Stomach (tissue), 9 donors: ENCODE data around the gene CLBA1. TPM values are rescaled to one million over a fixed set of nuclear protein-coding genes. Genes with fewer than 3 reads are reported as not detected.
A peak's percentile ranks its signal among the peaks of the same experiment; 100 is the strongest.
"Not testable (repeated sequence)": the region's sequence is repeated elsewhere in the genome, so short reads cannot be mapped to it uniquely, and the experiment has no call there.

ENCODE experiments used
- DNase-seq, 2 donors: peaks; one replicate each; pipeline versions ENCODE4 v3.0.0 to v3.0.0-alpha.2; 2013 to 2019
- H3K27ac ChIP-seq, 5 donors: fragments of 200-600 bp in 4 of 5; sonication (generic) in 4 of 5; one replicate each; pipeline ENCODE4 v1.5.1; 2013 to 2019; ENCODE audit warnings: mild to moderate bottlenecking in 1 of 5, moderate library complexity in 1 of 5
- H3K27me3 ChIP-seq, 3 donors: fragments of 200-600 bp; sonication (generic); one replicate each; pipeline ENCODE4 v1.5.1; 2017 to 2019; ENCODE audit warnings: mixed run types in 1 of 3
- H3K36me3 ChIP-seq, 4 donors: fragments of 200-600 bp; sonication (generic); 1 replicate in 3 of 4; 2 replicates in 1 of 4; pipeline ENCODE4 v1.5.1; 2016 to 2019
- H3K4me1 ChIP-seq, 4 donors: fragments of 200-600 bp; sonication (generic); one replicate each; pipeline ENCODE4 v1.5.1; 2016 to 2019
- H3K4me3 ChIP-seq, 4 donors: fragments of 200-600 bp; sonication (generic) in 3 of 4; one replicate each; pipeline ENCODE4 v1.5.1; 2016 to 2019; ENCODE audit warnings: mild to moderate bottlenecking in 1 of 4
- H3K9me3 ChIP-seq, 4 donors: fragments of 200-600 bp; sonication (generic); one replicate each; pipeline ENCODE4 v1.5.1; 2016 to 2019
- CTCF ChIP-seq, 7 experiments: fragments of 450-650 bp in 4 of 7; fragments of 200-600 bp in 3 of 7; sonication (generic) in 3 of 7; IDR thresholded peaks; one replicate each; pipeline ENCODE4 v1.5.1; 2016 to 2019; ENCODE audit warnings: antibody characterized with exemption in 7 of 7, control low read depth in 2 of 7, mild to moderate bottlenecking in 1 of 7
- EP300 ChIP-seq: sonication (generic); formaldehyde crosslinking; IDR thresholded peaks from one replicate; pipeline ENCODE4 v1.6.1; 2017; ENCODE audit warnings: antibody characterized with exemption
- POLR2A ChIP-seq, 4 donors: fragments of 450-650 bp; IDR thresholded peaks; one replicate each; pipeline ENCODE4 v1.6.1; 2016; ENCODE audit warnings: antibody characterized with exemption in 4 of 4, control low read depth in 2 of 4, mild to moderate bottlenecking in 1 of 4, moderate library complexity in 1 of 4
- POLR2AphosphoS5 ChIP-seq, 3 donors: sonication (generic); formaldehyde crosslinking; IDR thresholded peaks; one replicate each; pipeline ENCODE4 v1.6.1; 2016; ENCODE audit warnings: antibody characterized with exemption in 3 of 3
- WGBS, 5 donors: extraction: QIAGEN DNeasy Blood & Tissue Kit in 3 of 5; methylation state at CpG; one replicate each; pipeline versions ENCODE4 v1.1.5 to v1.1.7; 2013 to 2018; 5-methylcytosine and 5-hydroxymethylcytosine counted together
- intact Hi-C: fragments of 100-400 bp; cut with DNase I; formaldehyde crosslinking; loops from one replicate; pipeline ENCODE4 v1.15.1; 2023; ENCODE audit warnings: low total_unique reads
- polyA plus RNA-seq, 3 donors: library from polyadenylated mRNA; stranded (reverse); fragments of 200-250 nt; gene quantifications; one replicate each; pipeline ENCODE4 v1.2.3, GENCODE V29; 2013
- total RNA-seq, 5 donors: library from RNA; depleted of rRNA; stranded (reverse); fragments of >200 nt; gene quantifications; one replicate each; pipeline versions ENCODE4 v1.1.0 to v1.2.3, GENCODE V29; 2014 to 2016
- donor health status: healthy with polysubstance abuse.
- donor health status: Bipolar disorder and iron deficiency.
- donor health status: healthy.

The CLBA1 gene
- total and polyA plus RNA-seq, 8 donors, result 3.5 to 13.9 (median 5.8) TPM; not detected in 1

DNA sequence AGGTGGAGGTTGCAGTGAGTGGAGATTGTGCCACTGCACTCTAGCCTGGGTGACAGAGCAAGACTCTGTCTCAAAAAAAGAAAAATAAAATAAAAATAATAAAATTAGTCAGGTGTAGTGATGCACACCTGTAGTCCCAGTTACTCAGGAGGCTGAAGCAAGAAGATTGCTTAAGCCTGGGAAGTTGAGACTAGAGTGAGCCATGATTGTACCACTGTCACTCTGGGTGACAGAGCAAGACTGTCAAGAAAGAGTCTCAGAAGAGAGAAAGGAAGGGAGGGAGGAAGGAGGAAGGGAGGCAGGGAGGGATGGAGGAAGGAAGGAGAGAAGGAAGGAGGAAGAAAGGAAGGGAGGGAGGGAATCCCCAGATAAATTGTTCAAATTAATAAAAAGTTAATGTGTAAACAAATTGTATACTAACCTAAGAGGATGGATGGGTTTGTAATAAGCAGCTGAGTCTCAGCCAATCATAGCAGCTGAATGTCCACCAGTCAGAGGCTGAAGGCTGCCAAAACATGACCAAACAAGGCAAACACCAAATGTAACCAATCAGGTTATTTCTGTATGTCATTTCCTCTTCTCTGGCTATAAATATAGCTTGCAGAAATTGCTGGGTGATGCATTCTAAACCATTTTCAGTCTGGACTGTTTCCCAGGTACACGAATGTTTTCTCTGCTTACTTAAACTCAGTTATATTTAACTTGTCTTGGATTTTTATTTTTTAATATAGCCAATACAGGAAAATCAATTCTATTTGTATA lies 41.4 kb downstream of the CLBA1 start:
- intact Hi-C loops, result no loop called here
- TF ChIP-seq EP300 (no peak), POLR2A (IDR thresholded peaks at IDR 0.05) (no peak)
- Histone ChIP-seq H3K36me3 (no peaks in the 10 kb centered on the region), H3K27ac (peak overlapping the region in 1 of 5 donors; percentile 49), H3K27me3 (no peaks in the 10 kb centered on the region), H3K4me1 (peaks cover 2 to 17% (median 9%) of the 10 kb centered on the region in 4 donors), H3K9me3 (no peaks in the 10 kb centered on the region), H3K4me3 (no peak overlapping the region)
- 15 to 37% (median 21%) methylated on average over 1 of the region's 1 CpG for WGBS, 5 donors
- no peak for DNase-seq

- Histone ChIP-seq H3K27ac (peak overlapping the region in 1 of 5 donors; percentile 49), H3K4me1 (peaks cover 0 to 12% (median 7%) of the 10 kb centered on the region in 4 donors)
- intact Hi-C loops, DNase-seq, H3K4me3 ChIP-seq, H3K36me3 ChIP-seq, H3K27me3 ChIP-seq, H3K9me3 ChIP-seq: not testable (repeated sequence)
- WGBS, 5 donors, result 67 to 88% (median 76%) methylated on average over 4 of the region's 4 CpGs
Observed at GRCh38 chr14:105027718-105028117, 42.1 kb downstream of the CLBA1 start.

GRCh38 chr14:105028251-105028927 lies 42.8 kb downstream of the CLBA1 start:
- Histone ChIP-seq H3K27ac (peak overlapping the region in 1 of 5 donors; percentile 49), H3K36me3 (no peaks in the 10 kb centered on the region), H3K4me1 (peaks cover 0 to 14% (median 8%) of the 10 kb centered on the region in 4 donors), H3K9me3 (no peaks in the 10 kb centered on the region), H3K27me3 (no peaks in the 10 kb centered on the region), H3K4me3 (no peak overlapping the region)
- no peak for TF ChIP-seq POLR2A (IDR thresholded peaks at IDR 0.05)
- TF ChIP-seq CTCF (IDR thresholded peaks at IDR 0.05), result no peak
- no peak for TF ChIP-seq POLR2AphosphoS5 (IDR thresholded peaks at IDR 0.05)
- TF ChIP-seq EP300, result no peak
- intact Hi-C loops, result no loop called here
- WGBS, 5 donors, result 82 to 86% (median 84%) methylated on average over 12 of the region's 12 CpGs
- DNase-seq, result no peak

- intact Hi-C loops, result no loop called here
- H3K4me3 ChIP-seq, result no peak overlapping the region
- no peaks in the 10 kb centered on the region for H3K9me3 ChIP-seq
- WGBS, 5 donors, result 82 to 91% (median 83%) methylated on average over 7 of the region's 7 CpGs
- TF ChIP-seq CTCF (IDR thresholded peaks at IDR 0.05) (no peak), POLR2A (IDR thresholded peaks at IDR 0.05) (no peak)
- H3K27me3 ChIP-seq, result no peaks in the 10 kb centered on the region
- peak overlapping the region in 1 of 5 donors; percentile 49 for H3K27ac ChIP-seq
- peak in 1 of 2 donors; percentile 45 for DNase-seq
- H3K4me1 ChIP-seq, result peaks cover 0 to 21% (median 8%) of the 10 kb centered on the region in 4 donors
- H3K36me3 ChIP-seq, result no peaks in the 10 kb centered on the region
Observed at GRCh38 chr14:105029402-105029801, 43.8 kb downstream of the CLBA1 start.

GRCh38 chr14:105030194-105030593 lies 44.6 kb downstream of the CLBA1 start:
- intact Hi-C loops, result no loop called here
- Histone ChIP-seq H3K27me3 (no peaks in the 10 kb centered on the region), H3K9me3 (no peaks in the 10 kb centered on the region), H3K27ac (no peak overlapping the region), H3K4me1 (peaks cover 0 to 21% (median 6%) of the 10 kb centered on the region in 4 donors), H3K36me3 (no peaks in the 10 kb centered on the region), H3K4me3 (no peak overlapping the region)
- no peak for DNase-seq
- TF ChIP-seq POLR2AphosphoS5 (IDR thresholded peaks at IDR 0.05) (no peak), EP300 (no peak), CTCF (IDR thresholded peaks at IDR 0.05) (no peak), POLR2A (IDR thresholded peaks at IDR 0.05) (no peak)
- 71 to 93% (median 83%) methylated on average over 2 of the region's 2 CpGs for WGBS, 5 donors
